ENCODE results near the gene KCNJ9. TPM values are rescaled to one million over a fixed set of nuclear protein-coding genes. Genes with fewer than 3 reads are reported as not detected.

Gene KCNJ9
- total and polyA plus RNA-seq, 4 donors = not detected

- Histone ChIP-seq H3K4me1 (ENCODE audit: control insufficient read depth in 5 of 5, insufficient read depth in 5 of 5, low read length in 5 of 5) (peaks cover 0 to 51% (median 23%) of the 10 kb centered on the region in 5 donors), H3K9ac (ENCODE audit: insufficient read depth in 1 of 2, low read length in 2 of 2) (no peak overlapping the region)
Observed at GRCh38 chr1:160101717-160102522, 20.6 kb downstream of the KCNJ9 start.

DNA sequence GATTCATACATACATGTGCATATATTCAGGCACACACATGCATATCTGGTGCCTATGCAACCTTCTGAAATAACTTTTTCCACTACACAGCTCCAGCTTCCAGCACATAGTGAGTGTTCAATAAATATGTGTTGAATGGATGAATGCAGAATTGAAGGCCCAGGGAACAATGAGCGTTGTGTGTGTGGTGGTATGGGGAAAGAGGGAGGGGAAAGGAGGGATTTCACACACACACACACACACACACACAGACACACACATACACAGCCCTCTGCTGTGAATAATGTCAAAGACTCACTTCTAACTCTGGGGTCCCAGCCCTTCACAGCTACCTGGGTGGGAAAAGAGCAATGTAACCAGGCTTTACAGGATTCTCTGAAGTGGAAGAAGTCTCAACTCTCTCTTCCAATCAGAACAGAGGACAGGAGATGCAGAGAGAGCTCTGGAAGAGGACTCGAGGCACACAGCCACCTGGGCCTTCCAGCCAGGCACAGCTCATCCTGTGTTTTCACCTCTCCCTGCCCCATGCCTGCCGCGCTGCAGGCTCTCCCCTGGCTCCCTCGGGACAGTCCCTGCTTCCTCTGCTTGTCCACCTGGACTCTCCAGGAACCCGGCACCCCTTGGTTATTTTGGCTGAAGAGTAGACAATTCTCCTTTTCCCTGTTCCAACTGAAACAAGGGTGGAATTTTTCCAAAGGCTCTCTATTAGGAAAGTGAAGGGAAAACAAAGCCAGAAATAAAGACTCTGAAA, 22.5 kb downstream of the KCNJ9 start:
- Histone ChIP-seq H3K27ac (ENCODE audit: low read depth in 1 of 2, low read length in 1 of 2) (no peak overlapping the region), H3K9me3 (ENCODE audit: control insufficient read depth in 4 of 4, insufficient read depth in 3 of 4, low read length in 3 of 4) (no peaks in the 10 kb centered on the region), H3K27me3 (ENCODE audit: control insufficient read depth in 3 of 3, insufficient read depth in 3 of 3, low read length in 2 of 3) (no peaks in the 10 kb centered on the region), H3K9ac (ENCODE audit: insufficient read depth in 1 of 2, low read length in 2 of 2) (peak overlapping the region in 1 of 2 donors; percentile 21), H3K4me1 (ENCODE audit: control insufficient read depth in 5 of 5, insufficient read depth in 5 of 5, low read length in 5 of 5) (peaks cover 0 to 41% (median 19%) of the 10 kb centered on the region in 5 donors), H3K4me3 (no peak overlapping the region), H3K36me3 (ENCODE audit: control insufficient read depth in 4 of 4, insufficient read depth in 4 of 4, low read length in 4 of 4) (no peaks in the 10 kb centered on the region)
- no peak for DNase-seq
- 68 to 87% methylated on average over 6 of the region's 6 CpGs for WGBS, 2 donors
- no peak for ATAC-seq (ENCODE audit: insufficient read depth, low FRiP score)
- TF ChIP-seq, protein P1, sequence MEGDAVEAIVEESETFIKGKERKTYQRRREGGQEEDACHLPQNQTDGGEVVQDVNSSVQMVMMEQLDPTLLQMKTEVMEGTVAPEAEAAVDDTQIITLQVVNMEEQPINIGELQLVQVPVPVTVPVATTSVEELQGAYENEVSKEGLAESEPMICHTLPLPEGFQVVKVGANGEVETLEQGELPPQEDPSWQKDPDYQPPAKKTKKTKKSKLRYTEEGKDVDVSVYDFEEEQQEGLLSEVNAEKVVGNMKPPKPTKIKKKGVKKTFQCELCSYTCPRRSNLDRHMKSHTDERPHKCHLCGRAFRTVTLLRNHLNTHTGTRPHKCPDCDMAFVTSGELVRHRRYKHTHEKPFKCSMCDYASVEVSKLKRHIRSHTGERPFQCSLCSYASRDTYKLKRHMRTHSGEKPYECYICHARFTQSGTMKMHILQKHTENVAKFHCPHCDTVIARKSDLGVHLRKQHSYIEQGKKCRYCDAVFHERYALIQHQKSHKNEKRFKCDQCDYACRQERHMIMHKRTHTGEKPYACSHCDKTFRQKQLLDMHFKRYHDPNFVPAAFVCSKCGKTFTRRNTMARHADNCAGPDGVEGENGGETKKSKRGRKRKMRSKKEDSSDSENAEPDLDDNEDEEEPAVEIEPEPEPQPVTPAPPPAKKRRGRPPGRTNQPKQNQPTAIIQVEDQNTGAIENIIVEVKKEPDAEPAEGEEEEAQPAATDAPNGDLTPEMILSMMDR (IDR thresholded peaks at IDR 0.05; ENCODE audit: control extremely low read depth, extremely low read depth) = no peak

More at GRCh38 chr1:160101717-160102522, 20.6 kb downstream of the KCNJ9 start:
- TF ChIP-seq, protein P1 (IDR thresholded peaks at IDR 0.05; ENCODE audit: control extremely low read depth, extremely low read depth) = no peak
- no peaks in the 10 kb centered on the region for H3K9me3 ChIP-seq (ENCODE audit: control insufficient read depth in 4 of 4, insufficient read depth in 3 of 4, low read length in 3 of 4)
- H3K4me3 ChIP-seq = no peak overlapping the region
- H3K27me3 ChIP-seq (ENCODE audit: control insufficient read depth in 3 of 3, insufficient read depth in 3 of 3, low read length in 2 of 3) = no peaks in the 10 kb centered on the region
- no peak overlapping the region for H3K27ac ChIP-seq (ENCODE audit: low read depth in 1 of 2, low read length in 1 of 2)
- H3K36me3 ChIP-seq (ENCODE audit: control insufficient read depth in 4 of 4, insufficient read depth in 4 of 4, low read length in 4 of 4) = no peaks in the 10 kb centered on the region
- DNase-seq = no peak
- ATAC-seq (ENCODE audit: insufficient read depth, low FRiP score) = no peak
- WGBS, 2 donors = 81 to 84% methylated on average over 9 of the region's 9 CpGs

DNA sequence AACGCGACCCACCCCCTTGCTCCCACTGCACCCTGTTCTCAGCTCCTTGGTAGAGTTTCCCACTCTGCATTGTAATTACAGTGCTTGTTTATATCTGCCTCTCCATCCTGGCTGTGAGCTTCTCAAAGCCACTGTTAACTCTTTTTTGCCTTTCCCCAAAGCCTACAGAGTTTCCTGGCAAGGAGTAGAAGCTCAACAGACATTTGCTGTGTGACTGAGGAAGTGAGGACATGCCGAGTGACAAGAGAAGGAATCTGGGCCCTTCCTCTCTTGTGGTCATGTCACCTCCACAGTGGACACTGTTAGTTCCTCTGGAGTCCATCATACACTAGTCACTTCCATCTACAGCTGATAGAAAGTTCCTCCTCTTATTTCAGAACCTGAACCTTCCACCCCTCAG, 23.1 kb downstream of the KCNJ9 start:
- H3K4me1 ChIP-seq (ENCODE audit: control insufficient read depth in 5 of 5, insufficient read depth in 5 of 5, low read length in 5 of 5) = peaks cover 0 to 42% (median 21%) of the 10 kb centered on the region in 5 donors
- no peak overlapping the region for H3K27ac ChIP-seq (ENCODE audit: low read depth in 1 of 2, low read length in 1 of 2)
- ATAC-seq (ENCODE audit: insufficient read depth, low FRiP score) (no peak), DNase-seq (peak; percentile 27 to 61 (median 56))
- no peak overlapping the region for H3K4me3 ChIP-seq
- no peak overlapping the region for H3K9ac ChIP-seq (ENCODE audit: insufficient read depth in 1 of 2, low read length in 2 of 2)
- H3K9me3 ChIP-seq (ENCODE audit: control insufficient read depth in 4 of 4, insufficient read depth in 3 of 4, low read length in 3 of 4) = no peaks in the 10 kb centered on the region
- TF ChIP-seq, protein P1 (IDR thresholded peaks at IDR 0.05; ENCODE audit: control extremely low read depth, extremely low read depth) = no peak
- WGBS, 2 donors = 50 to 60% methylated on average over 3 of the region's 3 CpGs
- H3K36me3 ChIP-seq (ENCODE audit: control insufficient read depth in 4 of 4, insufficient read depth in 4 of 4, low read length in 4 of 4) = no peaks in the 10 kb centered on the region
- H3K27me3 ChIP-seq (ENCODE audit: control insufficient read depth in 3 of 3, insufficient read depth in 3 of 3, low read length in 2 of 3) = no peaks in the 10 kb centered on the region
